ENCODE measurements around the gene SNCAIP.

DNA sequence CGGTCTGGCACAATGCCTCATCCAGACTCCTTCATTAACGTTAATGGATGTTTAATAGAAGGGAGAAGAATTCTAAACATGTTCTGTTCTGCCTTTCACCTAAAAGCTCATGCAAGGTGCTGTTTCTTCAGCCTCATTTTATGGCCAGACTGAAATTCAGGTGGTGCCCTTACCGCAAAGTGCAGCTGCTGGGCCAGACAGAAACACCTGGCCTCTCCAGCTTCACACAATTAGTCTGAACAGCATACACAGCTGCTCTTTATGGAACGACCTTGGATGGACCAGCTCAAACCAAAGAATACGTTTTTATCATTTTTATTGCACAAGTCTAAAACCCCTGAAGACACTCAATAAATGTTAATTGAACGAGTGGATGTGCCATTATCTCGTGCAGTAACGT is 4.6 kb downstream of the SNCAIP start:
- TF ChIP-seq POLR2A (IDR thresholded peaks at IDR 0.05; ENCODE audit: low read depth), result no peak
- TF ChIP-seq, protein P1, sequence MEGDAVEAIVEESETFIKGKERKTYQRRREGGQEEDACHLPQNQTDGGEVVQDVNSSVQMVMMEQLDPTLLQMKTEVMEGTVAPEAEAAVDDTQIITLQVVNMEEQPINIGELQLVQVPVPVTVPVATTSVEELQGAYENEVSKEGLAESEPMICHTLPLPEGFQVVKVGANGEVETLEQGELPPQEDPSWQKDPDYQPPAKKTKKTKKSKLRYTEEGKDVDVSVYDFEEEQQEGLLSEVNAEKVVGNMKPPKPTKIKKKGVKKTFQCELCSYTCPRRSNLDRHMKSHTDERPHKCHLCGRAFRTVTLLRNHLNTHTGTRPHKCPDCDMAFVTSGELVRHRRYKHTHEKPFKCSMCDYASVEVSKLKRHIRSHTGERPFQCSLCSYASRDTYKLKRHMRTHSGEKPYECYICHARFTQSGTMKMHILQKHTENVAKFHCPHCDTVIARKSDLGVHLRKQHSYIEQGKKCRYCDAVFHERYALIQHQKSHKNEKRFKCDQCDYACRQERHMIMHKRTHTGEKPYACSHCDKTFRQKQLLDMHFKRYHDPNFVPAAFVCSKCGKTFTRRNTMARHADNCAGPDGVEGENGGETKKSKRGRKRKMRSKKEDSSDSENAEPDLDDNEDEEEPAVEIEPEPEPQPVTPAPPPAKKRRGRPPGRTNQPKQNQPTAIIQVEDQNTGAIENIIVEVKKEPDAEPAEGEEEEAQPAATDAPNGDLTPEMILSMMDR (IDR thresholded peaks at IDR 0.05), result no peak
- TF ChIP-seq EP300 (IDR thresholded peaks at IDR 0.05), result no peak
